Hepatocyte (in vitro differentiated cells): ENCODE data around the gene LY6G5B. TPM values are rescaled to one million over a fixed set of nuclear protein-coding genes. Genes with fewer than 3 reads are reported as not detected.
A peak's percentile ranks its signal among the peaks of the same experiment; 100 is the strongest.

ENCODE experiments used
- DNase-seq: peaks from one replicate; pipeline ENCODE4 v3.0.0-alpha.2; 2016; ENCODE audit warnings: low spot score
- H2AFZ ChIP-seq: fragments of 200-600 bp; sonication (generic); 2 replicates; pipeline ENCODE4 v1.6.0; 2016; ENCODE audit warnings: antibody characterized with exemption, mild to moderate bottlenecking
- H3K27ac ChIP-seq: fragments of 200-600 bp; sonication (generic); 2 replicates; pipeline ENCODE4 v1.5.1; 2016; ENCODE audit warnings: mild to moderate bottlenecking
- H3K27me3 ChIP-seq: fragments of 200-600 bp; sonication (generic); 2 replicates; pipeline ENCODE4 v1.6.1; 2016
- H3K36me3 ChIP-seq: fragments of 200-600 bp; sonication (generic); replicated peaks from 2 replicates; pipeline ENCODE4 v1.5.1; 2016; ENCODE audit warnings: low read depth; ENCODE audit not compliant: insufficient read depth
- H3K4me1 ChIP-seq: fragments of 200-600 bp; sonication (generic); 2 replicates; pipeline ENCODE4 v1.5.1; 2016; ENCODE audit warnings: mild to moderate bottlenecking, moderate library complexity; ENCODE audit not compliant: insufficient read depth
- H3K4me2 ChIP-seq: fragments of 200-600 bp; sonication (generic); 2 replicates; pipeline ENCODE4 v1.6.0; 2016
- H3K4me3 ChIP-seq: fragments of 200-600 bp; sonication (generic); 2 replicates; pipeline ENCODE4 v1.5.1; 2016; ENCODE audit warnings: mild to moderate bottlenecking
- H3K79me2 ChIP-seq: fragments of 200-600 bp; sonication (generic); 2 replicates; pipeline ENCODE4 v1.6.0; 2017; ENCODE audit warnings: mild to moderate bottlenecking
- H3K9me2 ChIP-seq: fragments of 200-600 bp; sonication (generic); replicated peaks from 2 replicates; pipeline ENCODE4 v1.6.0; 2017; ENCODE audit warnings: mild to moderate bottlenecking; ENCODE audit not compliant: insufficient read depth
- H3K9me3 ChIP-seq: fragments of 200-600 bp; sonication (generic); 2 replicates; pipeline ENCODE4 v1.5.1; 2016; ENCODE audit warnings: low read depth, mild to moderate bottlenecking
- H4K20me1 ChIP-seq: fragments of 200-600 bp; sonication (generic); 2 replicates; pipeline ENCODE4 v1.6.0; 2016; ENCODE audit warnings: mild to moderate bottlenecking; ENCODE audit not compliant: insufficient read depth, poor library complexity, severe bottlenecking
- EZH2 ChIP-seq: fragments of 200-600 bp; sonication (generic); IDR thresholded peaks from 2 replicates; pipeline ENCODE4 v1.6.1; 2016; ENCODE audit warnings: antibody characterized with exemption, mild to moderate bottlenecking, borderline replicate concordance
- EZH2phosphoT487 ChIP-seq: fragments of 200-600 bp; sonication (generic); IDR thresholded peaks from one replicate; pipeline ENCODE4 v1.6.1; 2018; ENCODE audit warnings: antibody characterized with exemption, mild to moderate bottlenecking, low read depth, moderate library complexity; ENCODE audit not compliant: unreplicated experiment, severe bottlenecking
- WGBS: methylation state at CpG from one replicate; pipeline ENCODE4 v1.1.6; 2016; ENCODE audit warnings: low lambda C conversion rate; ENCODE audit errors: missing lambda C conversion rate; 5-methylcytosine and 5-hydroxymethylcytosine counted together
- polyA plus RNA-seq: library from polyadenylated mRNA; unstranded; fragments of >200 nt; fragmentation: Nextera tagmentation; extraction: Ambion mirVana; gene quantifications from 2 replicates; pipeline ENCODE4 v1.2.1, GENCODE V29; 2016
- total RNA-seq: library from RNA; depleted of rRNA; stranded (reverse); fragments of >200 nt; gene quantifications from 2 replicates; pipeline ENCODE4 v1.2.3, GENCODE V29; 2014
- TF ChIP-seq, protein P1 (sequence below): fragments of 200-600 bp; sonication (generic); IDR thresholded peaks from 2 replicates; pipeline ENCODE4 v1.5.1; 2016; ENCODE audit warnings: antibody characterized with exemption, mild to moderate bottlenecking; ENCODE audit not compliant: poor library complexity

The LY6G5B gene
- total and polyA plus RNA-seq, 2 experiments from 2014 or later, result 5.3 to 14.9 TPM

DNA sequence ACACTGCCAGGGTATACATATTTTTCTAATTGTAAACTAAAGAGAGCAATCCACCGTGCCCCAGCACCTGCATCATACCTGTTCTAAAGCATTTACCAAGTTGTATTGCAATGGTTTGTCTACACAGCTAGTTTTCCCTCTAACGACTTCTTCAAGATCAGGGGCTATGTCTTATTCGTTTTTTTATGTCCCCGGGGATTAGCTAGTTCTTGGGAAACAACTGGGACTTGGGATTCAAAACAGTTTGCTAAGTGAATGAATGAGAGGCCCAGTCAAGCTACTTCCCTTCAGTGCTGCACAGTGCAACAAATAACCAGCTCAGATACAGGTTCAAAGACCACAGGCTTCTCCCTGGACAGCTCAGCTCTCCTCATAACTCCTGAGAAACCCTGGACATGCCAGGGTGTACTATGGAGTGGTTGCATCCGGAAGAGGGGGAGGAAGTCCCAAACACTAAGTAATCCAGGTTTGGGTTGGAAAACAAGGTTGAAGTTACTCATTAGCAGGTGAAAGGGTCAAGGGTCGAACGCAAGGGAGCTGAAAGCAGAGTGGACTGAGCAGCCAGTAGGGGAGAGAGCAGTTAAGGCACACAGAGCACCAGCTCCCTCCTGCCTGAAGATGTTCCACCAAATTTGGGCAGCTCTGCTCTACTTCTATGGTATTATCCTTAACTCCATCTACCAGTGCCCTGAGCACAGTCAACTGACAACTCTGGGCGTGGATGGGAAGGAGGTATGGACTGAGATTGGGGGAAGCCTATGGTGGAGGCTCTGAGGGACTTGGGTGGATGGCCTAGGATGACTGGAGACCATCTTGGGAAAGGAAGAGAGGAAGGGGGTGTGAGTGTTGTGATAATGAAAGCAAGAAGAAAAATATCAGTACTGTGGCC is 14.2 kb upstream of the LY6G5B start, which contains the start of gene APOM:
TSS of gene APOM (plus strand) at position 546 of the 889 bp plus-strand sequence. CDS start at position 619, 73 bp downstream.
- TF ChIP-seq EZH2phosphoT487, result no peak
- TF ChIP-seq, protein P1, sequence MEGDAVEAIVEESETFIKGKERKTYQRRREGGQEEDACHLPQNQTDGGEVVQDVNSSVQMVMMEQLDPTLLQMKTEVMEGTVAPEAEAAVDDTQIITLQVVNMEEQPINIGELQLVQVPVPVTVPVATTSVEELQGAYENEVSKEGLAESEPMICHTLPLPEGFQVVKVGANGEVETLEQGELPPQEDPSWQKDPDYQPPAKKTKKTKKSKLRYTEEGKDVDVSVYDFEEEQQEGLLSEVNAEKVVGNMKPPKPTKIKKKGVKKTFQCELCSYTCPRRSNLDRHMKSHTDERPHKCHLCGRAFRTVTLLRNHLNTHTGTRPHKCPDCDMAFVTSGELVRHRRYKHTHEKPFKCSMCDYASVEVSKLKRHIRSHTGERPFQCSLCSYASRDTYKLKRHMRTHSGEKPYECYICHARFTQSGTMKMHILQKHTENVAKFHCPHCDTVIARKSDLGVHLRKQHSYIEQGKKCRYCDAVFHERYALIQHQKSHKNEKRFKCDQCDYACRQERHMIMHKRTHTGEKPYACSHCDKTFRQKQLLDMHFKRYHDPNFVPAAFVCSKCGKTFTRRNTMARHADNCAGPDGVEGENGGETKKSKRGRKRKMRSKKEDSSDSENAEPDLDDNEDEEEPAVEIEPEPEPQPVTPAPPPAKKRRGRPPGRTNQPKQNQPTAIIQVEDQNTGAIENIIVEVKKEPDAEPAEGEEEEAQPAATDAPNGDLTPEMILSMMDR, result no peak
- no peak for TF ChIP-seq EZH2
- peak; percentile 66 for DNase-seq
- H3K4me3 ChIP-seq, result no peak within 1 kb of the TSS
- 68% methylated on average over 8 of the region's 8 CpGs for WGBS
- no peaks in the 10 kb centered on the region for H3K27me3 ChIP-seq
- H3K79me2 ChIP-seq, result peaks cover 64% of the 10 kb centered on the region
- no peaks in the 10 kb centered on the region for H3K36me3 ChIP-seq
- peaks cover 29% of the 10 kb centered on the region for H3K4me1 ChIP-seq
- H3K4me2 ChIP-seq, result peak within 1 kb of the TSS; percentile 53
- no peaks in the 10 kb centered on the region for H3K9me2 ChIP-seq
- H3K9me3 ChIP-seq, result no peaks in the 10 kb centered on the region
- H2AFZ ChIP-seq, result no peak within 1 kb of the TSS
- peaks cover 13% of the 10 kb centered on the region for H4K20me1 ChIP-seq
- peak within 1 kb of the TSS; percentile 62 for H3K27ac ChIP-seq

DNA sequence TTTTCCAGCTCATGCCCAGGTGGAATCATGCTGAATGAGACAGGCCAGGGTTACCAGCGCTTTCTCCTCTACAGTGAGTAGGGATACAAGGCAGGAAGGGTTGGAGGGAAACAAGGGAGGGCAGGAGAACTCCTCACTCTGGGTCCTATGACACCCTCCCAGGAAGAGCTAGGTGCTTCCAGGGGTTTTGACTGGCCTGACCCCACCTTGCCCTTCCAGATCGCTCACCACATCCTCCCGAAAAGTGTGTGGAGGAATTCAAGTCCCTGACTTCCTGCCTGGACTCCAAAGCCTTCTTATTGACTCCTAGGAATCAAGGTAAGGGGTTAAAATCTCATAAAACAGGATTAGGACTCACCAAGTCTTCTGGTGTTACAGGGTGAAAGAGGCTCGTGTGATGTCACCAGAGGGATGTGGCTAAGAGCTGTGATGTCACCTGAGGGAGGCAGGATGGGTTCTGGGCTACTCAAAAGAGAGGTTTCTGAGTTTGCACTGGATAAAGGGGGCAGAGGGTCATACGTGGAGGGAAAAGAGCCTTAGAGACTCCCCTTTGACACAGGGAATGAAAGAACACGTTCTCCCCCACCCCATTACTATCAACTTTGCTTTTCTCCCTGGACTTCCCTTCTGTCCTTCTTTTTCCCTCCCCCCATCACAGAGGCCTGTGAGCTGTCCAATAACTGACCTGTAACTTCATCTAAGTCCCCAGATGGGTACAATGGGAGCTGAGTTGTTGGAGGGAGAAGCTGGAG is 12.2 kb upstream of the LY6G5B start:
- Histone ChIP-seq H3K36me3 (no peaks in the 10 kb centered on the region), H2AFZ (no peak overlapping the region), H3K4me1 (peaks cover 30% of the 10 kb centered on the region), H3K4me2 (peak overlapping the region; percentile 97), H3K79me2 (peaks cover 68% of the 10 kb centered on the region), H3K4me3 (no peak overlapping the region), H3K9me3 (no peaks in the 10 kb centered on the region), H4K20me1 (peaks cover 13% of the 10 kb centered on the region), H3K27ac (no peak overlapping the region), H3K9me2 (no peaks in the 10 kb centered on the region), H3K27me3 (no peaks in the 10 kb centered on the region)
- DNase-seq, result no peak
- TF ChIP-seq, protein P1, result no peak
- no peak for TF ChIP-seq EZH2phosphoT487
- TF ChIP-seq EZH2, result no peak
- WGBS, result 88% methylated on average over 6 of the region's 6 CpGs

DNA sequence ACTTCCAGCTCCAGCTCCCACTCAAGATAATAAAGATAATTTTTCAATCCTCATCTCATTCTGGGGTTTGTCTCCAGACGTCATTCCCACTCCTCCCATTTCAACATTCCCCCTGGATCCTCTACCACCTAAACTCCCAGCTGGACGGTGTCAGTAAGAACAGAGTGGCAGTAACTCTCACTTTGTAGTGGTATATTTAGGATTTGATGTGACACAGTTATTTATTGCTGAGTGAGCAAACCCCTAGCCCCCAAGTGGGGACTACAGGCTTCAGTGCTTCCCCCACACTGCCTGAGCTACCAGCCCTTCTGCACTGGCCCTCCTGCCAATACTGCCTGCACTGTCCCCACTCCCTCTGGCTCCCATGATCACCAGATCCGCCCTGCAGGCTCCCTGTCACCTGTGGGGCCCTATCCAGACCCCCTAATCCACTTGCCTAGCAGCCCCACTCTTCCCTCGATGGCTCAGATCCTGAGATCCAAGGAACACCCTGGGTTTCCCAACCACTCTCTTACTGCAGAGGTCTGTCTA is 11.6 kb upstream of the LY6G5B start:
- WGBS, result 86% methylated on average over 4 of the region's 4 CpGs
- Histone ChIP-seq H3K27ac (no peak overlapping the region), H3K9me3 (no peaks in the 10 kb centered on the region), H3K4me1 (peaks cover 30% of the 10 kb centered on the region), H3K4me3 (no peak overlapping the region), H3K27me3 (no peaks in the 10 kb centered on the region), H3K9me2 (no peaks in the 10 kb centered on the region), H3K36me3 (no peaks in the 10 kb centered on the region), H4K20me1 (peaks cover 13% of the 10 kb centered on the region), H2AFZ (no peak overlapping the region), H3K4me2 (peak overlapping the region; percentile 97), H3K79me2 (peaks cover 75% of the 10 kb centered on the region)
- TF ChIP-seq EZH2 (no peak), EZH2phosphoT487 (no peak)
- no peak for DNase-seq
